Rectal smooth muscle tissue (tissue), 1 donor: ENCODE measurements around the gene BTLA.

Experiments
- H3K27ac ChIP-seq: one replicate; pipeline ENCODE4 v1.7.0; 2013; ENCODE audit warnings: low read depth, low read length, inconsistent platforms
- H3K27me3 ChIP-seq: one replicate; pipeline ENCODE4 v1.7.0; 2013; ENCODE audit warnings: low read length; ENCODE audit not compliant: control insufficient read depth, insufficient read depth
- H3K36me3 ChIP-seq: one replicate; pipeline ENCODE4 v1.7.0; 2013; ENCODE audit warnings: low read length; ENCODE audit not compliant: control insufficient read depth, insufficient read depth
- H3K4me1 ChIP-seq: one replicate; pipeline ENCODE4 v1.7.0; 2013; ENCODE audit warnings: low read length; ENCODE audit not compliant: control insufficient read depth, insufficient read depth
- H3K4me3 ChIP-seq: one replicate; pipeline ENCODE4 v1.7.0; 2013; ENCODE audit warnings: low read length
- H3K9ac ChIP-seq: one replicate; pipeline ENCODE4 v1.7.0; 2013; ENCODE audit warnings: low read length

The BTLA gene

GRCh38 chr3:112484352-112484751, 14.9 kb downstream of the BTLA start:
- H3K27ac ChIP-seq, result no peak overlapping the region

DNA sequence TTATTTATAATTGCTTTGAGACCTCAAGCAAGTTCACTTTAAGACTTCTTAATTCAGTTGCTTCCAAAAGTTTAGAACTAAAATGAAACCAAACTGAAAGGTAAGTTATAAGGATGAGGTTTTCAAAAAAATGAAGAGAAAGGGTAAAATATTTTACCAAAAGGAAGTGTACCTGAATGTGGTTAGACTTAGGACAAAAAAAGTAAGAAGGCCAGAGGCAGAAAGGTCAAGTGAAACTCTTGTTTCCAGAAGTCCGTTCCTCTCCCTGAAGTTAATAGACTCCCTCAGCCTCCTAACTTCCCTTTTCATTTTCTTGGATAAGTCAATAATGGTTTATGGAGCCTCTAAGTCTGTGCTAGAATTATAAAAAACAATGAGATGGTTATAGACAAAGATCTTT, 16.6 kb downstream of the BTLA start:
- Histone ChIP-seq H3K4me3 (no peak overlapping the region), H3K9ac (no peak overlapping the region), H3K36me3 (no peaks in the 10 kb centered on the region), H3K27ac (no peak overlapping the region), H3K27me3 (no peaks in the 10 kb centered on the region), H3K4me1 (no peaks in the 10 kb centered on the region)

More at GRCh38 chr3:112484352-112484751, 14.9 kb downstream of the BTLA start:
- H3K4me1 ChIP-seq, result no peaks in the 10 kb centered on the region
- no peak overlapping the region for H3K9ac ChIP-seq
- no peak overlapping the region for H3K4me3 ChIP-seq
- no peaks in the 10 kb centered on the region for H3K27me3 ChIP-seq
- H3K36me3 ChIP-seq, result no peaks in the 10 kb centered on the region

DNA sequence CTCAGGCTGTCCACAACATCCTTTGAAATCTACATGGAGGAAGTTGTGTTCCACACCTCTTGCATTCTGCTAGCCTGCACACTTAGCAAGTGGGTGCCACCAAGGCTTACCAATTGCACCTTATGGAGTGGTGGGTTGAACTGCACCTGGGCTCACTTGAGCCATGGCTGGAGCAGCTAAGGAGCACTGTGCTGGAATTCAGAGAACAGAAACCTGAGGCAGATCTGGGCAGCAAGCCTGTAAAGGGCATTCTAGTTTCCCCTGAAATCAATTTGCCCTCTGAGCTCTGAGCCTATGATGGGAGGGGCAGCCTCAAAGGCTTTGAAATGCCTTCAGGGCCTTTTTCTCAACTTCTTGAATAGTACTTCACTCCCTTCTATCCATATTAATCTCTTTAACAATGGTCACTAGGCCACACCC, 18.0 kb downstream of the BTLA start:
- H3K27ac ChIP-seq, result no peak overlapping the region
- no peaks in the 10 kb centered on the region for H3K36me3 ChIP-seq
- H3K4me3 ChIP-seq, result no peak overlapping the region
- H3K9ac ChIP-seq, result no peak overlapping the region
- H3K4me1 ChIP-seq, result no peaks in the 10 kb centered on the region
- no peaks in the 10 kb centered on the region for H3K27me3 ChIP-seq

DNA sequence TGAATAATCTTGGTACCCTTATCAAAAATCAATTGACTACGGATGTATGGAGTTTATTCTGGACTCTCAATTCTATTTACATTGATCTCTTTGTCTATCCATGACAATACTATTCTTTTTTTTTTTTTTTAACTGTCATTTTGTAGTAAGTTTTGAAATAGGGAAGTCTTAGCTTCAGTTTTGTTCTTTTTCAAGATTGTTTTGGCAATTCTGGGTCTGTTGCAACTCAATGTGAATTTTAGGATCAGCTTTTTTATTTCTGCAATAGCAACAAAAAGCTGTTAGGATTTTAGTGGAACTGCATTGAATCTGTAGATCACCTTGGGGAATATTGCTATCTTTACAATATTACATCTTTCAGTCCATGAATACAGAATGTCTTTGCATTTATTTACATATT, 21.4 kb downstream of the BTLA start:
- no peak overlapping the region for H3K4me3 ChIP-seq
- no peak overlapping the region for H3K27ac ChIP-seq
- no peaks in the 10 kb centered on the region for H3K27me3 ChIP-seq
- H3K9ac ChIP-seq, result no peak overlapping the region
- H3K4me1 ChIP-seq, result no peaks in the 10 kb centered on the region
- H3K36me3 ChIP-seq, result no peaks in the 10 kb centered on the region

- H3K9ac ChIP-seq, result no peak overlapping the region
- H3K36me3 ChIP-seq, result no peaks in the 10 kb centered on the region
- H3K4me3 ChIP-seq, result no peak overlapping the region
- no peaks in the 10 kb centered on the region for H3K27me3 ChIP-seq
- no peak overlapping the region for H3K27ac ChIP-seq
- H3K4me1 ChIP-seq, result no peaks in the 10 kb centered on the region
These were observed 22.9 kb downstream of the BTLA start for GRCh38 chr3:112476346-112476745.

DNA sequence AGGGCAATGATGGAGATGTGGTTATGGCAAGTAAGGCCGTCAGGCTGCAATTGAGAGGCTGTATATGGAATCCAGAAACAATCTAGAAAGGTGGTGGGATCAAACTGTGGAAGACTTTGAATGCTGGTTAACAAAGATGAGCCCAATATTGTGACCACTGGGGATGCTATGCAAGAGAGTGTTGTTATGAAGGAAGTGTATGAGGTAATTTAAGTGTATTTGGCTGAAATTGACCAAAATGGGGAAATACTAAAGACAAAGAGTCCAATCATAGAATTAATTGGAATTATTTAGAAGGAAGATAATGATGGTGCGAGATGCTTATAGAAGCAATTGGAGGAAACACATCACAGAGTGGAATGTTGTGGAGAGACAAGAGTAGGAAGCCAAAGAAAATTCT, 24.5 kb downstream of the BTLA start:
- no peaks in the 10 kb centered on the region for H3K4me1 ChIP-seq
- H3K4me3 ChIP-seq, result no peak overlapping the region
- no peaks in the 10 kb centered on the region for H3K27me3 ChIP-seq
- H3K27ac ChIP-seq, result no peak overlapping the region
- no peaks in the 10 kb centered on the region for H3K36me3 ChIP-seq
- no peak overlapping the region for H3K9ac ChIP-seq

GRCh38 chr3:112472691-112473090, 26.6 kb downstream of the BTLA start:
- Histone ChIP-seq H3K4me3 (no peak overlapping the region), H3K4me1 (no peaks in the 10 kb centered on the region), H3K27ac (no peak overlapping the region), H3K9ac (no peak overlapping the region), H3K27me3 (no peaks in the 10 kb centered on the region), H3K36me3 (no peaks in the 10 kb centered on the region)

DNA sequence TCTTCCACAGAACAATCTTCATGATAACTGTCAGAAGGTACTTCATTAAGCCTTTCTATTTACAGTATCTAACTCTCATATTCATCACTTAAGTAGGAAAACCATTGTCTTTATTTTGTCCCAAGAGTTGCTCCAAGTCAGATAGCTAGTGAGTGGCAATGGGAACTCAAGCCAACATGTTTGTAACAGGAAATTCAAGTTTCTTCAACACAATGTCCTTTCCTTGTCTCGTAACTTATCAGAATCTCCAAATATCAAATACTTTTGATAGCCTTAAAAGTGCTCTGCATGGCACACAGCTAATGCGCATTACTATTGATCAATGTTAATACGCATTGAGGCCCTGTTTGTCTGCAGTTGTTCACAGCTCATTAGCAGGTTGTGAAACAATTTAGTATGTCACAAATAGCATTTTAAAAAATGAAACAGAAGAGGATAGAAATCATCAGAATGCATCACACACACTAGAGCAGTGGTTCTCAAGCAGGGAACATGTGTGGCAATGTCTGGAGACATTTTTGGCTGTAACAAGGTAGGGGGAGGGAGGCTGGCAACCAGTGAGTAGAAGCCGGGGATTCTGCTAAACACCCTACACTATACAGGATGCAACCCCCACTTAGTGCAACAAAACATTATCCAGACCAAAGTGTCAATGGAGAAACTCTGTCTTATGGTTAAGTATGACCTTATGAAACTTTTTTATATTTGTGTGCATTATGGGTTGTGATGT, 27.5 kb downstream of the BTLA start:
- Histone ChIP-seq H3K4me1 (no peaks in the 10 kb centered on the region), H3K27me3 (no peaks in the 10 kb centered on the region), H3K27ac (no peak overlapping the region), H3K9ac (no peak overlapping the region), H3K36me3 (no peaks in the 10 kb centered on the region), H3K4me3 (no peak overlapping the region)

DNA sequence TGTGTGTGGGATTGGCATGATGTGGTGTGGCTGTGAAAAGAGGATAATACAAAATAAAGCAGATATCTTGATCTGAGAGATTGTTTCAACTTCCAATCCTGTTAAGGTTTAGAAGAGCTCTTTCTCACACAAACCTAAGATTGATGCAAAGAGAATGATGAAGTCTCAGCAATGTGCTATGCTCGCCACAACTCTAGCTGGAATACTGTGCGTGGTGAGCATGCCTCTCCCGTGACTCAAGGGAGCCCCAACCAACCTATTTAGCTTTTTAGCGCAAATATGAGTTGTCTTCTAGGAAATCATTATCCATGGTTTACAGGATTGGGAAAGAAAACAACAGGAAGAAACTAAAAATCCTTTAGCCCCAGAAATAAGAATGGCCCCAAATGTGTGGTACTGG, 28.5 kb downstream of the BTLA start:
- no peak overlapping the region for H3K9ac ChIP-seq
- H3K27ac ChIP-seq, result no peak overlapping the region
- no peaks in the 10 kb centered on the region for H3K4me1 ChIP-seq
- H3K27me3 ChIP-seq, result no peaks in the 10 kb centered on the region
- H3K36me3 ChIP-seq, result no peaks in the 10 kb centered on the region
- H3K4me3 ChIP-seq, result no peak overlapping the region

DNA sequence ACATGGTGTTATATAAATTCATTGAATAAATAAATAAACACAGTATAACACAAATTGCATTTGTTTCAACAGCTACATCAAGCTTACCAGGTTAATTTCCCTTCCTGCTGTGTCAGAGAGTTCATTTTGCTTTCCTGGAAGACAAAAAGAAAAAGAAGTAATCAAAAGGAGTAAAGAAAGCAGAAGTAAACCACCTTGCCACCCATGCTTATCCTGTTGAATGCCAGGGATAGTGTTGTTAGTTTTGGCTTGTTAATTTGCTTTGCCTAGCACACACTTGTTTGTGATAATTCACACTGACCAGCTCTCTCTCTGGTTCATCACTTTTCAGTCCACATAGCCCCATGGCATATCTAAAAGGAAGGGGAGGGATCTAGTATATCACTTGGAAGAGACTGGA, 29.6 kb downstream of the BTLA start:
- Histone ChIP-seq H3K9ac (no peak overlapping the region), H3K4me1 (no peaks in the 10 kb centered on the region), H3K36me3 (no peaks in the 10 kb centered on the region), H3K27ac (no peak overlapping the region), H3K27me3 (no peaks in the 10 kb centered on the region), H3K4me3 (no peak overlapping the region)

GRCh38 chr3:112467539-112467938, 31.7 kb downstream of the BTLA start:
- Histone ChIP-seq H3K36me3 (no peaks in the 10 kb centered on the region), H3K9ac (no peak overlapping the region), H3K27me3 (no peaks in the 10 kb centered on the region), H3K4me1 (no peaks in the 10 kb centered on the region), H3K27ac (no peak overlapping the region), H3K4me3 (no peak overlapping the region)

- H3K27me3 ChIP-seq, result no peaks in the 10 kb centered on the region
- H3K27ac ChIP-seq, result no peak overlapping the region
- no peaks in the 10 kb centered on the region for H3K36me3 ChIP-seq
- H3K4me1 ChIP-seq, result no peaks in the 10 kb centered on the region
- H3K4me3 ChIP-seq, result no peak overlapping the region
- no peak overlapping the region for H3K9ac ChIP-seq
These were observed 33.3 kb downstream of the BTLA start for GRCh38 chr3:112466020-112466419.

GRCh38 chr3:112464264-112464663, 35.0 kb downstream of the BTLA start:
- Histone ChIP-seq H3K9ac (no peak overlapping the region), H3K4me1 (no peaks in the 10 kb centered on the region), H3K27me3 (no peaks in the 10 kb centered on the region), H3K27ac (no peak overlapping the region), H3K36me3 (no peaks in the 10 kb centered on the region), H3K4me3 (no peak overlapping the region)
